Memory B cell (primary cell): ENCODE results near the gene TATDN2.
"Not testable (repeated sequence)": the region's sequence is repeated elsewhere in the genome, so short reads cannot be mapped to it uniquely, and the experiment has no call there.

Experiments used
- ATAC-seq: fragments of 150-1000 bp; cut with Tn5 transposase; 2 replicates; pipeline ENCODE4 v1.10.0; 2021; ENCODE audit warnings: low read depth, mild to moderate bottlenecking, moderate library complexity
- DNase-seq, 2 donors: peaks; one replicate each; pipeline ENCODE4 v3.0.0; 2022; ENCODE audit warnings: low spot score in 2 of 2
- H3K27ac Mint-ChIP-seq: one replicate; pipeline ENCODE4 v1.8.0; 2022; ENCODE audit warnings: mild to moderate bottlenecking, moderate library complexity, mixed read lengths
- H3K27me3 Mint-ChIP-seq: one replicate; pipeline ENCODE4 v1.8.0; 2022; ENCODE audit warnings: mixed read lengths
- H3K36me3 Mint-ChIP-seq: one replicate; pipeline ENCODE4 v1.8.0; 2022; ENCODE audit warnings: mild to moderate bottlenecking, mixed read lengths
- H3K4me1 Mint-ChIP-seq: one replicate; pipeline ENCODE4 v1.8.0; 2022; ENCODE audit warnings: mixed read lengths
- H3K4me3 Mint-ChIP-seq: one replicate; pipeline ENCODE4 v1.8.0; 2022; ENCODE audit warnings: mild to moderate bottlenecking, moderate library complexity, mixed read lengths
- H3K9me3 Mint-ChIP-seq: one replicate; pipeline ENCODE4 v1.8.0; 2022; ENCODE audit warnings: mixed read lengths

The TATDN2 gene

GRCh38 chr3:10248984-10249748 lies 907 bp downstream of the TATDN2 start:
- H3K9me3 Mint-ChIP-seq: peaks cover 4% of the 10 kb centered on the region
- H3K36me3 Mint-ChIP-seq: peaks cover 20% of the 10 kb centered on the region
- peak overlapping the region; percentile 95 for H3K27ac Mint-ChIP-seq
- H3K4me1 Mint-ChIP-seq: peaks cover 40% of the 10 kb centered on the region
- H3K27me3 Mint-ChIP-seq: no peaks in the 10 kb centered on the region
- peak in 1 of 2 donors; percentile 31 for DNase-seq
- peak overlapping the region; percentile 96 for H3K4me3 Mint-ChIP-seq
- ATAC-seq: no peak

- Mint-ChIP-seq H3K27me3 (no peaks in the 10 kb centered on the region), H3K4me1 (peaks cover 47% of the 10 kb centered on the region), H3K36me3 (peaks cover 20% of the 10 kb centered on the region), H3K4me3 (peak overlapping the region; percentile 96), H3K27ac (peak overlapping the region; percentile 95), H3K9me3 (peaks cover 2% of the 10 kb centered on the region)
- no peak for DNase-seq
- no peak for ATAC-seq
These were observed 1.6 kb downstream of the TATDN2 start for GRCh38 chr3:10249833-10250232.

GRCh38 chr3:10251006-10251405 lies 2.7 kb downstream of the TATDN2 start:
- Mint-ChIP-seq H3K27ac (peak overlapping the region; percentile 95), H3K9me3 (no peaks in the 10 kb centered on the region), H3K4me3 (peak overlapping the region; percentile 96), H3K36me3 (peaks cover 20% of the 10 kb centered on the region), H3K4me1 (peaks cover 56% of the 10 kb centered on the region), H3K27me3 (no peaks in the 10 kb centered on the region)
- DNase-seq (no peak), ATAC-seq (no peak)

GRCh38 chr3:10253731-10254130 lies 5.5 kb downstream of the TATDN2 start:
- H3K27ac Mint-ChIP-seq: peak overlapping the region; percentile 39
- no peaks in the 10 kb centered on the region for H3K9me3 Mint-ChIP-seq
- H3K4me3 Mint-ChIP-seq: no peak overlapping the region
- peaks cover 59% of the 10 kb centered on the region for H3K4me1 Mint-ChIP-seq
- no peaks in the 10 kb centered on the region for H3K27me3 Mint-ChIP-seq
- no peak for ATAC-seq
- no peak for DNase-seq
- H3K36me3 Mint-ChIP-seq: peaks cover 23% of the 10 kb centered on the region

GRCh38 chr3:10255835-10256234 lies 7.6 kb downstream of the TATDN2 start:
- no peak overlapping the region for H3K4me3 Mint-ChIP-seq

GRCh38 chr3:10259036-10259435 lies 10.8 kb downstream of the TATDN2 start:
- Mint-ChIP-seq H3K4me1 (peaks cover 59% of the 10 kb centered on the region), H3K36me3 (peaks cover 43% of the 10 kb centered on the region), H3K9me3 (no peaks in the 10 kb centered on the region), H3K27me3 (no peaks in the 10 kb centered on the region), H3K27ac (peak overlapping the region; percentile 64), H3K4me3 (no peak overlapping the region)
- DNase-seq (no peak), ATAC-seq (no peak)

More at GRCh38 chr3:10255835-10256234, 7.6 kb downstream of the TATDN2 start:
- peaks cover 55% of the 10 kb centered on the region for H3K4me1 Mint-ChIP-seq
- no peaks in the 10 kb centered on the region for H3K27me3 Mint-ChIP-seq
- ATAC-seq (no peak), DNase-seq (no peak)
- peaks cover 32% of the 10 kb centered on the region for H3K36me3 Mint-ChIP-seq
- H3K27ac Mint-ChIP-seq: no peak overlapping the region
- no peaks in the 10 kb centered on the region for H3K9me3 Mint-ChIP-seq

GRCh38 chr3:10259798-10260197 lies 11.5 kb downstream of the TATDN2 start:
- H3K27me3 Mint-ChIP-seq: no peaks in the 10 kb centered on the region
- H3K4me3 Mint-ChIP-seq: no peak overlapping the region
- peak overlapping the region; percentile 64 for H3K27ac Mint-ChIP-seq
- H3K9me3 Mint-ChIP-seq: no peaks in the 10 kb centered on the region
- DNase-seq (no peak), ATAC-seq (no peak)
- peaks cover 54% of the 10 kb centered on the region for H3K4me1 Mint-ChIP-seq
- peaks cover 42% of the 10 kb centered on the region for H3K36me3 Mint-ChIP-seq

GRCh38 chr3:10260211-10260701 lies 12.0 kb downstream of the TATDN2 start:
- Mint-ChIP-seq H3K36me3 (peaks cover 39% of the 10 kb centered on the region), H3K27ac (peak overlapping the region; percentile 64), H3K9me3 (no peaks in the 10 kb centered on the region), H3K4me1 (peaks cover 49% of the 10 kb centered on the region), H3K27me3 (no peaks in the 10 kb centered on the region), H3K4me3 (no peak overlapping the region)
- ATAC-seq (no peak), DNase-seq (no peak)

- Mint-ChIP-seq H3K4me3 (no peak overlapping the region), H3K4me1 (peaks cover 45% of the 10 kb centered on the region), H3K9me3 (no peaks in the 10 kb centered on the region), H3K27ac (peak overlapping the region; percentile 4), H3K27me3 (no peaks in the 10 kb centered on the region), H3K36me3 (peaks cover 38% of the 10 kb centered on the region)
- ATAC-seq (no peak), DNase-seq (no peak)
These were observed 13.8 kb downstream of the TATDN2 start for GRCh38 chr3:10262027-10262426.

GRCh38 chr3:10263646-10264363 lies 15.5 kb downstream of the TATDN2 start:
- peak; percentile 89 for ATAC-seq
- H3K9me3 Mint-ChIP-seq: no peaks in the 10 kb centered on the region
- peak overlapping the region; percentile 69 for H3K27ac Mint-ChIP-seq
- H3K36me3 Mint-ChIP-seq: peaks cover 44% of the 10 kb centered on the region
- peak; percentile 28 to 48 for DNase-seq
- H3K27me3 Mint-ChIP-seq: no peaks in the 10 kb centered on the region
- H3K4me1 Mint-ChIP-seq: peaks cover 48% of the 10 kb centered on the region
- peak overlapping the region; percentile 21 for H3K4me3 Mint-ChIP-seq

- Mint-ChIP-seq H3K4me1 (peaks cover 36% of the 10 kb centered on the region), H3K36me3 (peaks cover 37% of the 10 kb centered on the region), H3K4me3 (no peak overlapping the region), H3K27me3 (no peaks in the 10 kb centered on the region), H3K9me3 (no peaks in the 10 kb centered on the region), H3K27ac (no peak overlapping the region)
- ATAC-seq (no peak), DNase-seq (no peak)
These were observed 17.6 kb downstream of the TATDN2 start for GRCh38 chr3:10265833-10266232.

GRCh38 chr3:10266936-10267335 lies 18.7 kb downstream of the TATDN2 start:
- DNase-seq, ATAC-seq, H3K9me3 Mint-ChIP-seq, H3K4me3 Mint-ChIP-seq, H3K27me3 Mint-ChIP-seq: not testable (repeated sequence)
- Mint-ChIP-seq H3K4me1 (peaks cover 28% of the 10 kb centered on the region), H3K36me3 (peaks cover 29% of the 10 kb centered on the region), H3K27ac (peak overlapping the region; percentile 25)

GRCh38 chr3:10268116-10268515 lies 19.9 kb downstream of the TATDN2 start:
- no peaks in the 10 kb centered on the region for H3K9me3 Mint-ChIP-seq
- H3K27me3 Mint-ChIP-seq: no peaks in the 10 kb centered on the region
- DNase-seq (no peak), ATAC-seq (no peak)
- H3K27ac Mint-ChIP-seq: peak overlapping the region; percentile 25
- H3K4me1 Mint-ChIP-seq: peaks cover 28% of the 10 kb centered on the region
- no peak overlapping the region for H3K4me3 Mint-ChIP-seq
- peaks cover 29% of the 10 kb centered on the region for H3K36me3 Mint-ChIP-seq

- no peak for ATAC-seq
- H3K27me3 Mint-ChIP-seq: no peaks in the 10 kb centered on the region
- no peak overlapping the region for H3K27ac Mint-ChIP-seq
- peaks cover 27% of the 10 kb centered on the region for H3K4me1 Mint-ChIP-seq
- no peaks in the 10 kb centered on the region for H3K9me3 Mint-ChIP-seq
- no peak overlapping the region for H3K4me3 Mint-ChIP-seq
- H3K36me3 Mint-ChIP-seq: peaks cover 23% of the 10 kb centered on the region
- DNase-seq: no peak
These were observed 20.7 kb downstream of the TATDN2 start for GRCh38 chr3:10268930-10269329.
